ENCODE data around the gene LONP2.
"Not testable (repeated sequence)": the region's sequence is repeated elsewhere in the genome, so short reads cannot be mapped to it uniquely, and the experiment has no call there.

LONP2 gene

DNA sequence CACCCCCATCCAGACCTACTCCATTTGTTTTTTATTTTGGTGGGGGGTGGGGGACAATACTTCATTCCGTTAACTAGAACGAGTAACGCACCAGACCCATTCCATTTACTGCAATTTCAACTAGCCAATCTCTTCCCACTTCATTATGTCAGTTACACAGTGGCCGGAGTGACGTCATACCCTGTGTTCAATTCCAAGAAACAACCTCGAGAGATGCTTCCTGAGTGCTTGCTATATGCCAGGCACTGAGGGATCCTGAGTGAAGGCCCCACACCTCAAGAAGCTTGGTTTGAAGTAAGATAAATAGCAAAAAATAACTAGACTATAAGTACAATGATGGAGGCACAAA is 150.2 kb downstream of the LONP2 start:
- no peak for DNase-seq (ENCODE audit: low spot score)

DNA sequence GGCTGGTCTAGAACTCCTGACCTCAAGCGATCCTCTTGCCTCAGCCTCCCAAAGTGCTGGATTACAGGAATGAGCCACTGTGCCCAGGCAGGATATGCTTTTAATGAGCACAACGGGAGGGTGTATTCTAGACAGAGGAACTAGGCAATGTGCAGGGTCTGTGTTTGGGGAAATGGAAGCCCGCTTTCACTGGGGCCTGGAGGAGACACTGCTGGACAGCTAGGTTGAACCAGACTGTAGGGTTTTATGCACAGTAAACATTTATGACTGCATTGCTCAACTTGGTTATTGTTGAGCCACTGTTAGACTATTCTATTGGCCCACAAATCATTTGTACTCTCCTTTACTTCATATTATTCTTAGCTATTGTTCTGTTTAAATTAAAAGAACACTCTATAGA is 151.3 kb downstream of the LONP2 start:
- no peak for DNase-seq (ENCODE audit: low spot score)

GRCh38 chr16:48402547-48402946 is 158.4 kb downstream of the LONP2 start:
- not testable (repeated sequence) for DNase-seq (ENCODE audit: low spot score)

DNA sequence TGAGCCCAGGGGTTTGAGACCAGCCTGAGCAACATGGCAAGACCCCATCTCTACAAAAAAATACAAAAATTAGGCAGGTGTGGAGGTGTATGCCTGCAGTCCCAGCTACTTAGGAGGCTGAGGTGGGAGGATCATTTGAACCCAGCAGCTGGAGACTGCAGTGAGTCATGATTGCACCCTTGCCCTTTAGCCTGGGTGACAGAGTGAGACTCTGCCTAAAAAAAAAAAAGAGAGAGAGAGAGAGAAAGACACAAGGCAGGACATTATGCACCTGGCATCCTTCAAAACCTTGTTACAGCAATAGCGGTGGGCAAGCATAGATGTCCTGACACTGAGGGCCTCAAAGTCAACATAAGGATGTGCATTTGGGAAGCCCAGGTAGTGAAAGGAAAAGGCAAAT is 161.1 kb downstream of the LONP2 start:
- no peak for DNase-seq (ENCODE audit: low spot score)

GRCh38 chr16:48405907-48406306 is 161.8 kb downstream of the LONP2 start:
- no peak for DNase-seq (ENCODE audit: low spot score)

Data from activated CD4-positive, alpha-beta T cell treated with anti-CD3 and anti-CD28 coated beads, Interleukin-2, Interleukin-4, amounts not matched to agents 100 ng/mL and 50 ng/mL, durations not matched to agents 16 hours and 8 hours (primary cell).